ENCODE results near the gene MTFR1L.

Gene MTFR1L

GRCh38 chr1:25792115-25792514 is 27.6 kb upstream of the MTFR1L start:
- no peak for FAIRE-seq

GRCh38 chr1:25793585-25794170 is 26.1 kb upstream of the MTFR1L start:
- no peak for FAIRE-seq

- FAIRE-seq: no peak
Observed at GRCh38 chr1:25794325-25794724, 25.4 kb upstream of the MTFR1L start.

- FAIRE-seq: no peak
Observed at GRCh38 chr1:25795211-25795610, 24.5 kb upstream of the MTFR1L start.

GRCh38 chr1:25795946-25796810 is 23.6 kb upstream of the MTFR1L start:
- FAIRE-seq: no peak

- peak; percentile 57 for FAIRE-seq
Observed at GRCh38 chr1:25796811-25797458, 22.8 kb upstream of the MTFR1L start.

DNA sequence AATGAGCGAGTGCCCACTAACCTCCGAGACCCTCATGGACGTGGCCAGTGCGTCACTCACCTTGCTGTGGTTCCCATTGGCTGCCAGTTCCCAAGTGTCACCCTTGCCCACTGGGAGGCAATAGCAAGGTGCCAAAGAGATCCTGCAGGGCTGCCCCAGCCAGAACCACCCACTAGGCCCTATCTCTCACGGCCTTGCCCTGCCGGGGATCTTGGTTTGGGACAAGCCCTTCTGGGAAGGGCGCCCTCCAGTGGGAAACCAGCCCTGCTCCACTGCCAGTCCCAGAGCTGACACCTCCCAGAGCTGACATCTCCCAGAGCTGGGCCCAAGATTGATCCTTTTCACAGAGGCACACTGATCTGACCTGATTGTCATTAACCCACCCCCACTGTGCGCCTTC is 21.8 kb upstream of the MTFR1L start:
- no peak for FAIRE-seq

- FAIRE-seq: no peak
Observed at GRCh38 chr1:25798666-25799351, 20.9 kb upstream of the MTFR1L start.

DNA sequence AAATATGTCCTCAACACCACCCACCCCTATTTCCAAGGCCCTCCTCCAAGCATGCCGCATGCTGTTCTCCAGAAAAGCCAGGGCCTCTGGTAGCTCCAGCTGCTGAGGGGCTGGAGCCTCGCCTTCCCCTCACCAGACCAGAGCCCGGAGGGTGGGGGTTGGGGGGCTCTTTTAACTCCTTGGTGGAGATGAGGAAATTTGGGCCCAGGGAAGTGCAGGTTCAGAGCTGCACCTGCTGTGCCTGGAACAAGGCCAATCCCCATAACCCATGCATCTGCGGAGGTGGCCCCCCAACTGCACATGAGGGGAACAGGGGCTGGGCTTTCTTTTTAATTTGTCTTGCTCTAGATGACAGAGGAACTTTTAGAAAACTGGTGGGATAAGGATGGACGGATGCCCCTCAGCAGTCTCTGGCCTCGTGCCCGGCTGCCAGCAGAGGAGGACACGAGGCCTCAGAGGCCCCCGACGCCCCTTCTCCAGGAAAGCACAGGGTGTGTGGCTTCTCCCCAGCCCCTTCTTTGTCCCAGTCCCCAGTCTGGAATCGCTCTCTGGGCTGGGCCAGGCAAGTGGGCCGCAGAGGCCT is 20.3 kb upstream of the MTFR1L start:
- FAIRE-seq: no peak

GRCh38 chr1:25799935-25800702 is 19.6 kb upstream of the MTFR1L start, which contains the start of gene SELENON:
Gene SELENON, plus strand, starts transcription at chr1:25800193. Its CDS starts 38 bp downstream, at chr1:25800231.
- FAIRE-seq: no peak

GRCh38 chr1:25800703-25801377 is 18.9 kb upstream of the MTFR1L start:
- FAIRE-seq: no peak

DNA sequence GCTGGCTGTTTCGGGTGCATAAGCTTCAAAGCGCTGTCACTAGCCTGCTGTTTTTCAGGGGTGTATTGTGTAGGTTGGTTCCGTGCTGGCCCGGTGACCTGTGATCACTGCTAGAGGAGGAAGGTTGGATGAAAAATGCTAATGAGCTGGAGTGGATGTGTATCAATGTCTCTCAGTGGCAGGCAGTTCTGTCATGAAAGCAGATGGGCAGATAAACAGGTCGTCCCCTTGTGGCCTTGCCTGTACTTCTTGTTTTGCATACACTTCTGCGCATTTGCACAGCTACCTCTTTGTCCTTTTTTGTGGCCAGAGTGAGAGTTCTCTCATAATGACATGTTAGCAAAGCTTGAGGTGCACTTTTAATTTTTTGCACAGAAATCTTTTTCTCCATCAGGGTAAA is 16.8 kb upstream of the MTFR1L start:
- FAIRE-seq: no peak

DNA sequence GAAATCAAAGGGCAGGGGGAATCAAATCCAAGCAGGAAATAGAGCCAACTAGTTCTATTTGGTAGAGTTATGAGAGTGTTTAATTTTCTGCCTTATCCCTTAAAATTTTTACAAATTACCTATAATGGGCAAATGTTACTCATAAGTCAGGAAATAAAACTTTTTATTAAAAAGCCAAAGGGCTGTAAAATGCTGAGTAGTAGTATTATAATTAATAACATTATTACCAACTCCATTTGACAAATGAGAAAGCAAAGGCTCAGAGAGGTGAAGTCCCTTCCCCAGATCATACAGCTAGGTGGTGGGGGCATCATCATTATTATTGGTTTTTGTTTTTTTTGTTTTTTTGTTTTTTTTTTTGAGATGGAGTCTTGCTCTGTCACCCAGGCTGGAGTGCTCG is 16.4 kb upstream of the MTFR1L start:
- FAIRE-seq: no peak

DNA sequence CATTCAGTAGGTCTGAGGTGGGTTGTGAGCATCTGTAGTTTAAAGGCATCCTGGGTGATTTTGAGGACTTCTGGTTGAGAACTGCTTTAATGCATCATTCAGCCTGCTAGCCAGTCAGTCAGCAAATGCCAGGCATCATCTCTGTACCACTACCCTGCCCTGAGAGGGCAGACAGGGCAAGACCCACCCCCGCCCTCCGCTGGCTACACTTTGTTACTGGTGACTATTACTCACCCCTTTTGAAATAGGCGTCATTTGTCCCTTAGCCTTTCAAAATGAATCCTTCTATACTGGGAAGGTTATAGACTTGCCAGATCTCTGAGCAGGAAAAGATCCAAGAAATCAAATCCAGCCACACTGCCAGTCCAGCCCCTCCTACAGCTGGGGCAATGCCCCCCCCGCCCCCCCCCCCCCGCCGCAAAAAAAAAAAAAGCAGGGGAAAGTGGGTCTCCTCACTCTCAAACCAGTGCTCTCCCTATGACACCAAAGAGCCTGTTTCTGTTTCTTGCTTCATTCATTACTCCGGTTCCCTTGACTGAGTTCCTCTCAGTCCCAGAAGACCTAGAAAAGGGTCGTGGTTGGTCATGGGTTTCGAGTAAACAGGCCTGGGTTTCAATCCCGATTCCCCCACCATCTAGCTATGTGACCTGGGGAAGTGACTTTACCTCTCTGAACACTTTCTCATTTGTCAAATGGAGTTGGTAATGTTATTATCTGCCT is 15.3 kb upstream of the MTFR1L start:
- no peak for FAIRE-seq

GRCh38 chr1:25804964-25805862 is 14.5 kb upstream of the MTFR1L start:
- FAIRE-seq: no peak

GRCh38 chr1:25805863-25806225 is 13.9 kb upstream of the MTFR1L start:
- no peak for FAIRE-seq

- FAIRE-seq: no peak
Observed at GRCh38 chr1:25806418-25806817, 13.3 kb upstream of the MTFR1L start.

DNA sequence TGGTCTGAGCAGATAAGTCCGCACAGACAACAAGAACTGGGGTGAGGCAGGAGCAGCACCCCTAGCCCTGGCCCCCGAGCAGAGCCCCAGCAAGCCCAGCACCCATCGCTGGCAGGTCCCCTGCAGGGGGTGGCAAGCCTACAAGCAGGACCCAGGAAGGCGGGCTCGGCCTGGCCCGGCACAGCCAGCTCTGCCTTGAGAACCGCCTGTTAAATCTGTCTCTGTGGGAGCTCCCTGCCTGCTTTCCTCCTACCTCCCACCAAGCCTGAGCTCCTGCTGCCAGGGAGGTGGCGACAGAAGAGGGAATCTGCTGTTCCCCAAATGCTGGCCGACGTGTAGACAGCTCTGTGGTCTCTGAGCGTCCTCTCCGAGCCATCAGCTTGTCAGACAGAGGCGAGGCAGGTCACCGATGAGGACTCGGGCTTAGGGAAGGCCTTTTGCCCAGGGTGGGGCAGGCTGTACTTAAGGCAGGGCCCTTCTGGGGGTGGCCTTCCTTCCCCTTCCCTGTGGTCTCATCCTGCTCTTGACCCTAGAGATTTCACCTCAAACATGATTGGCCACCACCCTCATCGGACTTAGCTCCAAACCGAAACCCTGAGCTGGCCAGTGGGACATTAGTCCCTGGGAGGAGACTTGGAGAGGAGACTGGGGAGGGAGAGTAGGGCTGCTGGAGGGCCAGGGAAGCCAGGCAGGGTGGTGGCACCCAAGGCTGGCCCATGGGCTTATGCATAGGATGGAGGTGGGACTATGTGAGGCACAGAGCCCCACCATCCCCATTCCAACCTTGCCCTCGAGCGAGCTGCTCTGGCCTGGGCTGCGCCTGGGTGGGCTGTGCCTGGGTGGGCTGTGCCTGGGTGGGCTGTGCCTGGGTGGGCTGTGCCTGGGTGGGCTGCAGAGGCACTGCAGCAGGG is 12.0 kb upstream of the MTFR1L start:
- no peak for FAIRE-seq
